Sigmoid colon (tissue), 4 donors: ENCODE measurements around the gene MACROD2.

ENCODE experiments used
- CTCF ChIP-seq, 4 experiments: fragments of 450-650 bp in 3 of 4; fragments of 200-600 bp in 1 of 4; IDR thresholded peaks; one replicate each; pipeline ENCODE4 v1.5.1; 2016 to 2019; ENCODE audit warnings: antibody characterized with exemption in 4 of 4, mild to moderate bottlenecking in 3 of 4, moderate library complexity in 2 of 4
- EP300 ChIP-seq, 4 donors: sonication (generic); formaldehyde crosslinking; IDR thresholded peaks; one replicate each; pipeline ENCODE4 v1.6.1; 2017; ENCODE audit warnings: antibody characterized with exemption in 4 of 4
- POLR2A ChIP-seq, 2 donors: fragments of 450-650 bp; IDR thresholded peaks; one replicate each; pipeline ENCODE4 v1.6.1; 2016; ENCODE audit warnings: antibody characterized with exemption in 2 of 2, mild to moderate bottlenecking in 2 of 2, moderate library complexity in 2 of 2
- POLR2AphosphoS5 ChIP-seq, 4 donors: sonication (generic); formaldehyde crosslinking; IDR thresholded peaks; one replicate each; pipeline ENCODE4 v1.6.1; 2017; ENCODE audit warnings: antibody characterized with exemption in 4 of 4

DNA sequence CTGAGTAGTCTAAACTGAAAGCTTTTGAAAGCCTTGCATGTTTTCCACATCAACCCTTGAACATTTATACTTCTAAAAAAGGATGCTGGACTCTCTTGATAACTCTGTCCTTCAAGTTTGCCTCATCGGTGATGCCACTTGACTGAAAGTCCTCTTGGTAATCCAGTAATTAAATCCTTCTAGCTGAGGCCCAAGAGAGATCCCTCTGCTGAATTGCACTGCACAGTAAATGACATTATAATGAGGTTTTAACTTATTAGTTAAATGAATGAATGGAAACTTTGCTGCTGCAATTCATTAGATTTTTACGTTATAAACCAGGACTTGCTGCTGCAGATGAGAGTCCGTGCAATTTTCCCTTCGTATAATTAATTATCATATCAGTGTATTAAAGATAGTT is 706.0 kb downstream of the MACROD2 start:
- TF ChIP-seq CTCF (IDR thresholded peaks at IDR 0.05) (no peak), POLR2AphosphoS5 (IDR thresholded peaks at IDR 0.05) (no peak), POLR2A (IDR thresholded peaks at IDR 0.05) (no peak), EP300 (IDR thresholded peaks at IDR 0.05) (no peak)
